ENCODE data around the gene LY6G6D.

LY6G6D gene

DNA sequence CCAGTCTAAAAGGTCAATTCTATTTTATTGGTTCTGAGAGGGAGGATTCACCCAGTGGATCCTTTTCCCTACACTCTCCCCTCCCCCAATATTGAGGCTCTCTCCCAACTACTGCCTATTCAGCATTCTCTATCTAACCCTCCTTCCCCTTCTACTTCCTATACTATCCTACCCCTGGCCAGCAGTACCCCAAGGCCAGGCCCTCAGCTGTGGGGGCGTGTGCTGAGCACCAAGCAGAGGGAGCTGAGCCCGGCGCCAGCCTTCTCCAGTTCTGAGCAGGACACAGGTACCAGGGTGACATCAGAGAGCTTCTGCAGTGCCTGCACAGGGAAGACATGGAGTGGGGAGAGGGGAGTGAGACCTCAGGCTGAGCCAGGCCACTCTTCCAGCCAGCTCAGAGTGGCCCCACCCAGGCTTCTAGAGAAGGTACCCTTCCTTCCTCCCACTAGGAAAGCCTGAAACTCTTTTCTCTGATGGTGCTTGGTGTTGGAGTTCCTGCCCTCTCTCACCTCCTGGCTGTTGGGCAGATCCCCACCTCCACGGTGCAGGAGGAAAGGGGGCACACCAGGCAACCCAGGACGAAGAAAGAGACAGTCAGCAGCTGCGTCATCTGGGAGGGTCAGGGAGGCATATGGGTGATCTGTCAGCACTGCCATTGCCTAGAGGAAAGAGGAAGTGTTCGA is 12.0 kb downstream of the LY6G6D start:
- H3K4me3 ChIP-seq (ENCODE audit: low read length), result no peak overlapping the region
- peak overlapping the region; percentile 3 for H3K27ac ChIP-seq (ENCODE audit: low read depth, low read length)
- peak overlapping the region; percentile 1 for H3K9ac ChIP-seq (ENCODE audit: low read length)
- peaks cover 25% of the 10 kb centered on the region for H3K36me3 ChIP-seq (ENCODE audit: control insufficient read depth, insufficient read depth, low read length)
- H3K4me1 ChIP-seq (ENCODE audit: control insufficient read depth, insufficient read depth, low read length), result peaks cover 6% of the 10 kb centered on the region
- no peaks in the 10 kb centered on the region for H3K27me3 ChIP-seq (ENCODE audit: control insufficient read depth, insufficient read depth, low read length)

DNA sequence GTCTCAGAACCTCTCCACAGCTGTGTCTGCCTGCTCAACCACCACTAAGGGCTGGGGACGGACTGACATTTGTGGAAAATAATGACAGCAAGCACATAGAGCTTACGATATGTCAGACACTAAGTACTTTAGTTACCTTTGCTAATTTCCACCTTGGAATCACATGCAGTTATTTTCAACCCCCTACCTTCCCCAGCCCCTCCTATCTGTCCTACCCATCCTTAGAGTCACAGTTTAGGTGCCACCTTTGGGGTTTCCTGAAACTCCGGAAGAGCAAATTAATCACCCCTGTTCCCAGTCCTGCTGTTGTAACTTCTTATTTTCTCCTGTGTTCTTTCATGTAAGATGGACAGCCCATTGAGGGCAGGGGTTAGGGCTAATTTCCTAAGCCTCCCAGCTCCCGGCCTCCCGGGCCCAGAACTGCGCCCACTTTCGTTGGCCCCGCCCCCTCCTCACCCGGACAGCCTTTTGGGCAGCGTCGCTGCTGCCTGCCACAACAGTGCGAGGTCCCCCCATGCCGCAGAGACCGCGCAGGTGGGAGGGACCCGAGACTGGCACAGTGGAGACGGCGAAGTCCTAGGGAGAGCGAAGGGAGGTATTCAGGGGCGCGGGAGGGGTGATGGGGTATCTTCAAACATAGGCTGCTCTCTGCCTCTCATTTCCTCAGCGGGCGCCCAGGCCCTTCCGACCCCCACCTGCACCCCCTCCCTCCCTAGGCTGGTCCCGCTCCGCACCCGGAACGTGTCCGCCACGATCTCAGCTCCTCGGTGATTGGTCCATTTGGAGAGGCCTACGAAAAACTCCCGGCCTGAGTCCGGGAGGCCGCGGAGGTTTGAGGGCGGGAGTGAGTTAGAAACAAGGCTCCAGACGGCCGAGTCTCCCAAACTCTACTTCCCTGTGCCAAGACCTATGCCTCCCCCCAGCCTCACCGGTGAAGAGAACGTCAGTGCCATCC is 12.8 kb downstream of the LY6G6D start:
- Histone ChIP-seq H3K4me3 (ENCODE audit: low read length) (peak overlapping the region; percentile 82), H3K27ac (ENCODE audit: low read depth, low read length) (peak overlapping the region; percentile 97), H3K4me1 (ENCODE audit: control insufficient read depth, insufficient read depth, low read length) (peaks cover 6% of the 10 kb centered on the region), H3K36me3 (ENCODE audit: control insufficient read depth, insufficient read depth, low read length) (peaks cover 29% of the 10 kb centered on the region), H3K9ac (ENCODE audit: low read length) (peak overlapping the region; percentile 76), H3K27me3 (ENCODE audit: control insufficient read depth, insufficient read depth, low read length) (no peaks in the 10 kb centered on the region)

DNA sequence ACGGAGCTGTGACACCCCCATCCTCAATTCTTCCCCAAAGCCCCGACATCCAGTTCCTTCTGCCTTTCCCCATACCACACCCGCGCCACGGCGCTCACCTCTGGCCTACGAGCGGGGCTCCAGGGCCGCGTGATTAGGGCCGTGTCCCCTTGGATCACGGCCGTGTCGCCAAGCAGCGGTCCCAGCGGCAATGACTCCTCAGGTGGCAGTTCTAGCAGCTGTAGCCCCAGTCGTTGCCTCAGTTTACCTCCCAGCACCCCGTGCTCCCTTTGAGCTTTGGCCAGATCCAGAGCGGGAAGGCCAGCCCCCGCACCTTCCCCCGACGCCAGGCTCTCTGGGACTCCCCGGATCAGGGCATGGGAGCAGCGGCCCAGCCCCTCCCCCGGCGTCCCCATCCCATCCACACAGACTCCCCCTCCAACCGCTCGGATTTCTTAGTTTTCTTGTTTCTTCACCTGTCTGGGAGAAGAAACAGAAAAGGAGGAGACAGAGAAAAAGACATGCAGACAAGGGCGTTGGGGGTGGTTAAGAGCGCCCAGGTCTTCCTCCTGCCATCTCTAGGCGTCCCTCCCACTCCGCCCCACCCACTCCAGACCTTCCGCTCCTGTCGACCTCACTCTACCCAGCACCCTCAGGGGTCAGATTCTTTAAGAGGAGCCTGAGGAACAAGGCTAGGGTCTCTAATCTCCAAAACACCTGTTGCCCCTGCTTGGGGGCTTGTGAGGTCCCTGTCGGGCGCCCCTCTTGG is 13.8 kb downstream of the LY6G6D start, which contains the start of gene DDAH2:
Gene DDAH2 (minus strand): TSS at position 533 of the 748 bp plus-strand sequence. CDS start 138 bp downstream, at position 395.
- peak within 1 kb of the TSS; percentile 82 for H3K4me3 ChIP-seq (ENCODE audit: low read length)
- H3K27me3 ChIP-seq (ENCODE audit: control insufficient read depth, insufficient read depth, low read length), result no peaks in the 10 kb centered on the region
- peaks cover 6% of the 10 kb centered on the region for H3K4me1 ChIP-seq (ENCODE audit: control insufficient read depth, insufficient read depth, low read length)
- H3K36me3 ChIP-seq (ENCODE audit: control insufficient read depth, insufficient read depth, low read length), result peaks cover 36% of the 10 kb centered on the region
- peak within 1 kb of the TSS; percentile 97 for H3K27ac ChIP-seq (ENCODE audit: low read depth, low read length)
- peak within 1 kb of the TSS; percentile 76 for H3K9ac ChIP-seq (ENCODE audit: low read length)

DNA sequence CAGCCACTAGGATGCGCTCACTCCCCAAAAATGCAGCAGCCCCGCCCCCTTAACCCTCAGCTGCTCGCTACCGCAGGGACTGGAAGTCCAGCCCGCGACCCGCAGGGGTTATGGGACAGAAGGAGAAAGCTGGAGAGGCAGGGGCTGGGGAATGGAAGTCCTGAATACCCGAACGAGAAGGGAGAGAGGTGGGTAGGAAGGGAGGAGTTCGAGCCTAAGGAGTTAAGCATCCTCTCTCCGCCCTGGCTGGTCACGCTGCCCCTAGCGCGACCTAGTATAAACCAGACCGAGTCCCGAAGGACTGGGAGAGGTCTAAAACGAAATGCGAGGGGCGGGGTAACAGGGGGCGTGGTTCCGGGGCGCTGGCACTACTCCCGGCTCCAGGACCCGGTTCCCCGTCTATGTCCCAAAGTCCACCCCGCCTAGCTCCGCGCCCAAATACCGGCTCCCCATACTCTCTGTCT is 14.4 kb downstream of the LY6G6D start:
- Histone ChIP-seq H3K36me3 (ENCODE audit: control insufficient read depth, insufficient read depth, low read length) (peaks cover 41% of the 10 kb centered on the region), H3K4me3 (ENCODE audit: low read length) (peak overlapping the region; percentile 82), H3K27ac (ENCODE audit: low read depth, low read length) (peak overlapping the region; percentile 97), H3K9ac (ENCODE audit: low read length) (peak overlapping the region; percentile 76), H3K4me1 (ENCODE audit: control insufficient read depth, insufficient read depth, low read length) (peaks cover 11% of the 10 kb centered on the region), H3K27me3 (ENCODE audit: control insufficient read depth, insufficient read depth, low read length) (no peaks in the 10 kb centered on the region)

DNA sequence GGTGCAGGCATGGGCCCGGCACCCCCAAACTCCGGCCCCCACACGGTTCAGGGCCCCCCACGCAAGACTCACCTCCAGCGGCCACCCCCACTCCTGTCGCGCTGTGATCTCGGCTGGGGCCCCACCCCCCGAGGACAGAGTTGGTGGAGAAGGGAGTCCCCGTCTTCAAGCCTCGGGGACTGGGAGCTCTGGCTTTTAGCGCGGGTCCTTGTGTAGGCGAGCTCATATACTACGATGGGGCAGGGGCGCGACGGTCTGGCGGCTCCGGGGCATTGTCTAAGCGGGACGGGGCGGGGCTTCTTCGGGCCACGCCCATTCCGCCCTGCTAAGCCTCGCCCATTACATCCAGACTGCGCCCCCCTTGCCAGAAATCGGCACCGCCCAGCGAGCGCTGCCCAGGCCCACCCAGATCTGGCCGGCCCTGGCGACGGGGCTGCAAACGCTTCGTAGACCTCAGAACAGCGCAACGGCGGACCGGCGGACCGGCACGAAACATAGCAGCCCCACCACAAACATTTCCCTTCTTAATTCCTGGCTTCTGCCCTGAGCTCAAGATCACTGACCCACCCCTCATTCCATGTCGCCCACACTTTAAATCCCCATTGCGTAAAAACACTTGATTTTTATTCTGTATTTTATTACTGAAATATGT is 15.0 kb downstream of the LY6G6D start:
- peaks cover 13% of the 10 kb centered on the region for H3K4me1 ChIP-seq (ENCODE audit: control insufficient read depth, insufficient read depth, low read length)
- H3K27ac ChIP-seq (ENCODE audit: low read depth, low read length), result peak overlapping the region; percentile 97
- H3K36me3 ChIP-seq (ENCODE audit: control insufficient read depth, insufficient read depth, low read length), result peaks cover 41% of the 10 kb centered on the region
- peak overlapping the region; percentile 82 for H3K4me3 ChIP-seq (ENCODE audit: low read length)
- H3K27me3 ChIP-seq (ENCODE audit: control insufficient read depth, insufficient read depth, low read length), result no peaks in the 10 kb centered on the region
- H3K9ac ChIP-seq (ENCODE audit: low read length), result peak overlapping the region; percentile 25

DNA sequence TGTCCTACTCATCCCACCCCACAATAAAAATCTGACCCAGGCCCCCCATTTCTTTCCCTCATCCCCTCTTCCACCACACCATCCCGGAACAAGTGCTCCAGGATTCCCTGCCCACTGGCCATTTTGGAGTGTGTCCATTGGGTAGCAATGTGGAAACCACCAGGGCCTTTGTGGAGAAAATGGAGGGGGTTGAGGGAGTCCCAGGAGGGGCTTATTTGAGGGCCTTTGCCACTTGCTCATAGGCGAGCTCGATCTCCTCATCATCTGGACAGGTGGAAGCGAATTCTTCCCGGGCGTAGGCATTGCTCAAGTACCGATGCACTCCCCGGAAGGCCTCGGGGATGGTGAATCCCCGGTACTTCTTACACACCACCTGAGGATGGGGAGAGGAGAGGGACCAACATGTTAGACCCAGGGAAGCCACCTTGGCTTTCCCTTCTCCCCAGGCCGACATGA is 15.5 kb downstream of the LY6G6D start:
- Histone ChIP-seq H3K36me3 (ENCODE audit: control insufficient read depth, insufficient read depth, low read length) (peaks cover 39% of the 10 kb centered on the region), H3K4me3 (ENCODE audit: low read length) (peak overlapping the region; percentile 82), H3K27ac (ENCODE audit: low read depth, low read length) (peak overlapping the region; percentile 97), H3K27me3 (ENCODE audit: control insufficient read depth, insufficient read depth, low read length) (no peaks in the 10 kb centered on the region), H3K9ac (ENCODE audit: low read length) (no peak overlapping the region), H3K4me1 (ENCODE audit: control insufficient read depth, insufficient read depth, low read length) (peaks cover 13% of the 10 kb centered on the region)

DNA sequence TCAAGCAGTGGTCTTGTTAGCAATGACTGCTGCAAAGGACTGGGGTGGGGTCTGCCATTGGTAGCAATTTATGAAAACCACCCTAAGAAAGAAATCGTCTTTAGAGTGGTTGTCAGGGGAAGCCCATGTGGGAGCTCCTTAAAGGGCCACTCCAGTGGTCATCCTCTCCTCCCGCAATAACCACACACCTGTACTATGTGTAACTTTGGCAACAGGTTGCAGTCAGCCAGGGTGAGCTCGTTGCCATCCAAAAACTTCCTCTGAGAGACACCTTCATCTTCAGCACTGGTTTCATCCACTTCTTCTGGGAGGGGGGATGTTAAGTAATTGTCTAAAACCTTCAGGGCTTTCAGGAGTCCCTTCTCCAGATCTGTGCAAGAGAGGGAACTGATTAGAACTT is 16.9 kb downstream of the LY6G6D start:
- Histone ChIP-seq H3K27ac (ENCODE audit: low read depth, low read length) (no peak overlapping the region), H3K36me3 (ENCODE audit: control insufficient read depth, insufficient read depth, low read length) (peaks cover 26% of the 10 kb centered on the region), H3K27me3 (ENCODE audit: control insufficient read depth, insufficient read depth, low read length) (no peaks in the 10 kb centered on the region), H3K9ac (ENCODE audit: low read length) (no peak overlapping the region), H3K4me1 (ENCODE audit: control insufficient read depth, insufficient read depth, low read length) (peaks cover 17% of the 10 kb centered on the region), H3K4me3 (ENCODE audit: low read length) (no peak overlapping the region)

DNA sequence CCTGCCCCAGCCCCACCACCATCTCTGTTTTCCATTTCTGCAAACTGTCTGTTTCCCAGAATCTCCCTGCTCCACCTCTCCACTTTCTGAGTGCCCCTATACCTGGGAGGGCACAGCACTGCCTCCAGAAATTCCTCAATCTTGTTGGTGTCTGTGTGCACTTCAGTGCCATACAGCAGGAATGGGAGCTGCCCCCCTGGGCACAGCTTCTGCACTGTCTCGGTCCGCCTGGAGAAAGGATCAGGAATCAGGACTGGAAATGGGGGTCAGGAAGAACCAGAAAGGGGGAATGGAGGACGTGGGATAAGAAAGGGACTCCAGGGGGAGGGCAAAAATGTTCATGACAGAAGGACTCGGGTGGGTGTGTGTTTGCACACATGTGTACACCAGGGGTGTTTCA is 18.6 kb downstream of the LY6G6D start:
- Histone ChIP-seq H3K27ac (ENCODE audit: low read depth, low read length) (no peak overlapping the region), H3K9ac (ENCODE audit: low read length) (no peak overlapping the region), H3K27me3 (ENCODE audit: control insufficient read depth, insufficient read depth, low read length) (no peaks in the 10 kb centered on the region), H3K36me3 (ENCODE audit: control insufficient read depth, insufficient read depth, low read length) (peaks cover 24% of the 10 kb centered on the region), H3K4me3 (ENCODE audit: low read length) (peak overlapping the region; percentile 98), H3K4me1 (ENCODE audit: control insufficient read depth, insufficient read depth, low read length) (peaks cover 11% of the 10 kb centered on the region)

DNA sequence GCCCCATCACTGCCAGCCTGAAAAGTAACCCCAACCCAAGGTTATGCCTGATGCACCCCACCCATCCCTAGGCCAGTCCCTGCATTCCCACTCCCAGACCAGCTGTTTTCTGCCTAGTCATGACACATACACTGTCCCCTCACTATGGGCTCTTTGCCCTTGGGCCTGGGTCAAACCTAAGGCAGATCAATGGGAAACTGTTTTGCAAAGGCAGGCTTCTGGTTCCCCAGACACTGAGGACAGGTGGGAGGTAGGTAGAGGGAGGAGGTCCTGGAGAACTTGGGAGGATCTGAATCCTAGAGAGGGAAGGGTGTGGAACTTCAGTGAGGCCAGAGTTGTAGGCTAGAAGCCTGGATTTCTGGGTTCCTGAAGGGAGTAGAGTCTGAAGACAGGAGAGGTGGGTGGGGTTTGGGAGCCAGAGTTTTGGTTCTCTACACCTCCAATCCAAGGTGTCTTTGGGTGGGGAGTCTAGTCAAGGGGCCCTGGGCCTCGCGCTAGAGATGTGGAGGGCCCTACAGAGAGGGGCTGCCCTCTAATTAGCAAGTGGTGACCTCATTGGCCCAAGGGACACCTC is 19.2 kb downstream of the LY6G6D start:
- H3K4me1 ChIP-seq (ENCODE audit: control insufficient read depth, insufficient read depth, low read length), result peaks cover 14% of the 10 kb centered on the region

DNA sequence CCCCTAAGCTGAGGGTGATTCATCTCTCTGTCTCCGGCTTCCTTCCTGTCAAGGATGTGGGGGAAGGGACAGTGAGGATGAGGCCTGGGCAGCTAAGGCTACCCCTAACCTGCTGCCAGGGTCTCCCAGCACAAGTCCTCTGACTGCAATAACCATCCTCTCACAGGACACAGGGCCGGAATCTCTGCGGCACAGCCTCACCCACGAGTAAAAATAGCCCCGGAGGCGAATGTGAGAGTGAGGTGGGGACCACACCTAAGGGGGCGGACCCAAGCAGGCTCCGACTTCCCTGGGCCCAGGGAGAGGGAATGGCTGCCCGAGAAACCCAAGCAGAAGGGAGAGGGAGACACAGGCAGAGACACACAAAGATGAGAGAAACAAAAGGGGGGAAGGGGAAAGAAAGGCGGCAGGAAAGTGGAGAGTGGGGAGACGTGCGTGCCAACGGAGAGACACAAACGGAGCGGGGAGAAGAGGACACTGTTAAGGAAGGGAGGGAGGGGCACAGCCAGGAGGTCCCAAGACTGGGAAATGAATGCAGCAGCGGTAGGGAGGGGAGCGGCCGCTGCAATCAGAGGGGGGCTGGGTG is 19.8 kb downstream of the LY6G6D start:
- Histone ChIP-seq H3K4me1 (ENCODE audit: control insufficient read depth, insufficient read depth, low read length) (peaks cover 15% of the 10 kb centered on the region), H3K36me3 (ENCODE audit: control insufficient read depth, insufficient read depth, low read length) (peaks cover 24% of the 10 kb centered on the region), H3K9ac (ENCODE audit: low read length) (peak overlapping the region; percentile 97), H3K4me3 (ENCODE audit: low read length) (peak overlapping the region; percentile 98), H3K27me3 (ENCODE audit: control insufficient read depth, insufficient read depth, low read length) (no peaks in the 10 kb centered on the region), H3K27ac (ENCODE audit: low read depth, low read length) (peak overlapping the region; percentile 92)

More for the DNA sequence above, 19.2 kb downstream of the LY6G6D start:
- H3K27ac ChIP-seq (ENCODE audit: low read depth, low read length), result peak overlapping the region; percentile 92
- peak overlapping the region; percentile 97 for H3K9ac ChIP-seq (ENCODE audit: low read length)
- H3K36me3 ChIP-seq (ENCODE audit: control insufficient read depth, insufficient read depth, low read length), result peaks cover 24% of the 10 kb centered on the region
- H3K27me3 ChIP-seq (ENCODE audit: control insufficient read depth, insufficient read depth, low read length), result no peaks in the 10 kb centered on the region
- H3K4me3 ChIP-seq (ENCODE audit: low read length), result peak overlapping the region; percentile 98

All from rectal smooth muscle tissue (tissue), 1 donor.